ENCODE measurements around the gene CDH13.

CDH13 gene

GRCh38 chr16:83653785-83654184 is 1027.0 kb downstream of the CDH13 start:
- no peak for DNase-seq

GRCh38 chr16:83660282-83660681 is 1033.5 kb downstream of the CDH13 start:
- no peak for DNase-seq

- DNase-seq = no peak
Observed at GRCh38 chr16:83661656-83662055, 1034.9 kb downstream of the CDH13 start.

- no peak for DNase-seq
Observed at GRCh38 chr16:83666449-83666848, 1039.7 kb downstream of the CDH13 start.

- DNase-seq = no peak
Observed at GRCh38 chr16:83669456-83669855, 1042.7 kb downstream of the CDH13 start.

- DNase-seq = no peak
Observed at GRCh38 chr16:83674931-83675535, 1048.3 kb downstream of the CDH13 start.

GRCh38 chr16:83676086-83676485 is 1049.3 kb downstream of the CDH13 start:
- no peak for DNase-seq

- no peak for DNase-seq
Observed at GRCh38 chr16:83680980-83681379, 1054.2 kb downstream of the CDH13 start.

- no peak for DNase-seq
Observed at GRCh38 chr16:83681381-83681956, 1054.7 kb downstream of the CDH13 start.

GRCh38 chr16:83682116-83682867 is 1055.5 kb downstream of the CDH13 start:
- DNase-seq = no peak

GRCh38 chr16:83682868-83683235 is 1056.1 kb downstream of the CDH13 start:
- no peak for DNase-seq

- no peak for DNase-seq
Observed at GRCh38 chr16:83685615-83686165, 1058.9 kb downstream of the CDH13 start.

- no peak for DNase-seq
Observed at GRCh38 chr16:83686726-83687125, 1060.0 kb downstream of the CDH13 start.

GRCh38 chr16:83689385-83689831 is 1062.6 kb downstream of the CDH13 start:
- DNase-seq = peak; percentile 9

GRCh38 chr16:83692224-83692623 is 1065.5 kb downstream of the CDH13 start:
- DNase-seq = no peak

- DNase-seq = no peak
Observed at GRCh38 chr16:83698964-83699363, 1072.2 kb downstream of the CDH13 start.

GRCh38 chr16:83699817-83700216 is 1073.0 kb downstream of the CDH13 start:
- no peak for DNase-seq

- no peak for DNase-seq
Observed at GRCh38 chr16:83700918-83701317, 1074.1 kb downstream of the CDH13 start.

- no peak for DNase-seq
Observed at GRCh38 chr16:83701494-83701893, 1074.7 kb downstream of the CDH13 start.

- no peak for DNase-seq
Observed at GRCh38 chr16:83704656-83705055, 1077.9 kb downstream of the CDH13 start.

GRCh38 chr16:83705856-83706255 is 1079.1 kb downstream of the CDH13 start:
- no peak for DNase-seq

- DNase-seq = no peak
Observed at GRCh38 chr16:83706394-83706793, 1079.6 kb downstream of the CDH13 start.

- DNase-seq = no peak
Observed at GRCh38 chr16:83711069-83711468, 1084.3 kb downstream of the CDH13 start.

GRCh38 chr16:83713597-83713996 is 1086.8 kb downstream of the CDH13 start:
- DNase-seq = no peak
